WTC11 (cell line): ENCODE measurements around the gene CDH2.

Source experiments
- ATF1 ChIP-seq: sonication (generic); formaldehyde crosslinking; IDR thresholded peaks from 2 replicates; pipeline ENCODE4 v1.8.1; 2023; ENCODE audit warnings: mild to moderate bottlenecking, moderate library complexity, missing genetic modification reagents
- TEAD4 ChIP-seq: sonication (generic); formaldehyde crosslinking; IDR thresholded peaks from 2 replicates; pipeline ENCODE4 v1.8.0; 2022; ENCODE audit warnings: mild to moderate bottlenecking, missing genetic modification reagents
- TP53 ChIP-seq: sonication (generic); formaldehyde crosslinking; IDR thresholded peaks from 2 replicates; pipeline ENCODE4 v1.8.1; 2023; ENCODE audit warnings: mild to moderate bottlenecking, missing genetic modification reagents
- ZNF232 ChIP-seq: sonication (generic); formaldehyde crosslinking; IDR thresholded peaks from 2 replicates; pipeline ENCODE4 v1.8.0; 2022; ENCODE audit warnings: mild to moderate bottlenecking, missing genetic modification reagents
- ZNF423 ChIP-seq: fragments of 250-450 bp; sonication (Bioruptor Pico); IDR thresholded peaks from 2 replicates; pipeline ENCODE4 v2.1.2; 2022; ENCODE audit warnings: mild to moderate bottlenecking, moderate library complexity
- TF ChIP-seq, protein P1 (sequence below): sonication (generic); formaldehyde crosslinking; conservative IDR thresholded peaks from 2 replicates; pipeline ENCODE4 v1.8.1; 2022; ENCODE audit warnings: mild to moderate bottlenecking, missing genetic modification reagents
- TF ChIP-seq, protein P2 (sequence below): fragments of 200-600 bp; IDR thresholded peaks from 2 replicates; pipeline ENCODE4 v1.8.0; 2022; ENCODE audit warnings: antibody characterized with exemption
- TF ChIP-seq, protein P3 (sequence below): sonication (generic); formaldehyde crosslinking; IDR thresholded peaks from 2 replicates; pipeline ENCODE4 v1.8.1; 2023; ENCODE audit warnings: mild to moderate bottlenecking, missing genetic modification reagents
- TF ChIP-seq, protein P4 (sequence below): sonication (generic); formaldehyde crosslinking; IDR thresholded peaks from 2 replicates; pipeline ENCODE4 v1.8.0; 2022; ENCODE audit warnings: missing genetic modification reagents

DNA sequence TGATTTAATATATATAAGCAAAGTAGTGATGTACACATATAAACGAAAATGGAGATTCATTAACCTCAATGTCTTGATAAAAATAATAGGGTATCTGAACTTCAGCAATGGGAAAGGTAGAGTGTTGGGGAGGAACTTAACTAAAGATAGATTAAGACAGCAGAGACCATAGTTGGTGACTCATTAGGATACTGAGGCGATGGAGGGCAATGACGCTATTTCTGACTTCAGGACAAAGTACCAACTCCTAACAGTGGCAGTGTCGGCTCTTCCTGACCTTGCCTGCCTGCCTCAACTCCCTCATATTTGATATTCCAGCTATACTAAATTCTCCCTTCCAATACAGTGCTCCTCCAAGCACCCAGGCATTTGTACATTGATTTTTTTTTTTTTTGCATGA lies 98.6 kb downstream of the CDH2 start:
- TF ChIP-seq, protein P1, sequence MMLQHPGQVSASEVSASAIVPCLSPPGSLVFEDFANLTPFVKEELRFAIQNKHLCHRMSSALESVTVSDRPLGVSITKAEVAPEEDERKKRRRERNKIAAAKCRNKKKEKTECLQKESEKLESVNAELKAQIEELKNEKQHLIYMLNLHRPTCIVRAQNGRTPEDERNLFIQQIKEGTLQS, result no peak
- TF ChIP-seq, protein P2, sequence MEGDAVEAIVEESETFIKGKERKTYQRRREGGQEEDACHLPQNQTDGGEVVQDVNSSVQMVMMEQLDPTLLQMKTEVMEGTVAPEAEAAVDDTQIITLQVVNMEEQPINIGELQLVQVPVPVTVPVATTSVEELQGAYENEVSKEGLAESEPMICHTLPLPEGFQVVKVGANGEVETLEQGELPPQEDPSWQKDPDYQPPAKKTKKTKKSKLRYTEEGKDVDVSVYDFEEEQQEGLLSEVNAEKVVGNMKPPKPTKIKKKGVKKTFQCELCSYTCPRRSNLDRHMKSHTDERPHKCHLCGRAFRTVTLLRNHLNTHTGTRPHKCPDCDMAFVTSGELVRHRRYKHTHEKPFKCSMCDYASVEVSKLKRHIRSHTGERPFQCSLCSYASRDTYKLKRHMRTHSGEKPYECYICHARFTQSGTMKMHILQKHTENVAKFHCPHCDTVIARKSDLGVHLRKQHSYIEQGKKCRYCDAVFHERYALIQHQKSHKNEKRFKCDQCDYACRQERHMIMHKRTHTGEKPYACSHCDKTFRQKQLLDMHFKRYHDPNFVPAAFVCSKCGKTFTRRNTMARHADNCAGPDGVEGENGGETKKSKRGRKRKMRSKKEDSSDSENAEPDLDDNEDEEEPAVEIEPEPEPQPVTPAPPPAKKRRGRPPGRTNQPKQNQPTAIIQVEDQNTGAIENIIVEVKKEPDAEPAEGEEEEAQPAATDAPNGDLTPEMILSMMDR, result no peak
- TF ChIP-seq ZNF232 (CRISPR knock-in tag) (no peak), ZNF423 (CRISPR knock-in tag) (no peak), TEAD4 (CRISPR knock-in tag) (no peak), ATF1 (CRISPR knock-in tag) (no peak), TP53 (no peak)
- TF ChIP-seq, protein P3, sequence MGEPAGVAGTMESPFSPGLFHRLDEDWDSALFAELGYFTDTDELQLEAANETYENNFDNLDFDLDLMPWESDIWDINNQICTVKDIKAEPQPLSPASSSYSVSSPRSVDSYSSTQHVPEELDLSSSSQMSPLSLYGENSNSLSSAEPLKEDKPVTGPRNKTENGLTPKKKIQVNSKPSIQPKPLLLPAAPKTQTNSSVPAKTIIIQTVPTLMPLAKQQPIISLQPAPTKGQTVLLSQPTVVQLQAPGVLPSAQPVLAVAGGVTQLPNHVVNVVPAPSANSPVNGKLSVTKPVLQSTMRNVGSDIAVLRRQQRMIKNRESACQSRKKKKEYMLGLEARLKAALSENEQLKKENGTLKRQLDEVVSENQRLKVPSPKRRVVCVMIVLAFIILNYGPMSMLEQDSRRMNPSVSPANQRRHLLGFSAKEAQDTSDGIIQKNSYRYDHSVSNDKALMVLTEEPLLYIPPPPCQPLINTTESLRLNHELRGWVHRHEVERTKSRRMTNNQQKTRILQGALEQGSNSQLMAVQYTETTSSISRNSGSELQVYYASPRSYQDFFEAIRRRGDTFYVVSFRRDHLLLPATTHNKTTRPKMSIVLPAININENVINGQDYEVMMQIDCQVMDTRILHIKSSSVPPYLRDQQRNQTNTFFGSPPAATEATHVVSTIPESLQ, result no peak
- TF ChIP-seq, protein P4, sequence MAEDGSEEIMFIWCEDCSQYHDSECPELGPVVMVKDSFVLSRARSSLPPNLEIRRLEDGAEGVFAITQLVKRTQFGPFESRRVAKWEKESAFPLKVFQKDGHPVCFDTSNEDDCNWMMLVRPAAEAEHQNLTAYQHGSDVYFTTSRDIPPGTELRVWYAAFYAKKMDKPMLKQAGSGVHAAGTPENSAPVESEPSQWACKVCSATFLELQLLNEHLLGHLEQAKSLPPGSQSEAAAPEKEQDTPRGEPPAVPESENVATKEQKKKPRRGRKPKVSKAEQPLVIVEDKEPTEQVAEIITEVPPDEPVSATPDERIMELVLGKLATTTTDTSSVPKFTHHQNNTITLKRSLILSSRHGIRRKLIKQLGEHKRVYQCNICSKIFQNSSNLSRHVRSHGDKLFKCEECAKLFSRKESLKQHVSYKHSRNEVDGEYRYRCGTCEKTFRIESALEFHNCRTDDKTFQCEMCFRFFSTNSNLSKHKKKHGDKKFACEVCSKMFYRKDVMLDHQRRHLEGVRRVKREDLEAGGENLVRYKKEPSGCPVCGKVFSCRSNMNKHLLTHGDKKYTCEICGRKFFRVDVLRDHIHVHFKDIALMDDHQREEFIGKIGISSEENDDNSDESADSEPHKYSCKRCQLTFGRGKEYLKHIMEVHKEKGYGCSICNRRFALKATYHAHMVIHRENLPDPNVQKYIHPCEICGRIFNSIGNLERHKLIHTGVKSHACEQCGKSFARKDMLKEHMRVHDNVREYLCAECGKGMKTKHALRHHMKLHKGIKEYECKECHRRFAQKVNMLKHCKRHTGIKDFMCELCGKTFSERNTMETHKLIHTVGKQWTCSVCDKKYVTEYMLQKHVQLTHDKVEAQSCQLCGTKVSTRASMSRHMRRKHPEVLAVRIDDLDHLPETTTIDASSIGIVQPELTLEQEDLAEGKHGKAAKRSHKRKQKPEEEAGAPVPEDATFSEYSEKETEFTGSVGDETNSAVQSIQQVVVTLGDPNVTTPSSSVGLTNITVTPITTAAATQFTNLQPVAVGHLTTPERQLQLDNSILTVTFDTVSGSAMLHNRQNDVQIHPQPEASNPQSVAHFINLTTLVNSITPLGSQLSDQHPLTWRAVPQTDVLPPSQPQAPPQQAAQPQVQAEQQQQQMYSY, result no peak
